Suprapubic skin (tissue), 4 donors: ENCODE results near the gene CREG1.

Experiments
- CTCF ChIP-seq, 2 donors: fragments of 200-600 bp in 1 of 2; fragments of 450-650 bp in 1 of 2; sonication (generic) in 1 of 2; IDR thresholded peaks; one replicate each; pipeline ENCODE4 v1.5.1; 2016 to 2019; ENCODE audit warnings: antibody characterized with exemption in 2 of 2, mild to moderate bottlenecking in 1 of 2, moderate library complexity in 1 of 2
- POLR2A ChIP-seq, 2 donors: fragments of 450-650 bp; IDR thresholded peaks; one replicate each; pipeline ENCODE4 v1.6.1; 2017; ENCODE audit warnings: antibody characterized with exemption in 2 of 2, mild to moderate bottlenecking in 2 of 2, moderate library complexity in 2 of 2
- POLR2AphosphoS5 ChIP-seq, 3 donors: sonication (generic); formaldehyde crosslinking; IDR thresholded peaks; one replicate each; pipeline ENCODE4 v1.6.1; 2017; ENCODE audit warnings: antibody characterized with exemption in 3 of 3

GRCh38 chr1:167502719-167503462 is 50.7 kb downstream of the CREG1 start:
- TF ChIP-seq CTCF (IDR thresholded peaks at IDR 0.05) (no peak), POLR2AphosphoS5 (IDR thresholded peaks at IDR 0.05) (no peak), POLR2A (IDR thresholded peaks at IDR 0.05) (no peak)
